ENCODE measurements around the gene CAMTA1.

DNA sequence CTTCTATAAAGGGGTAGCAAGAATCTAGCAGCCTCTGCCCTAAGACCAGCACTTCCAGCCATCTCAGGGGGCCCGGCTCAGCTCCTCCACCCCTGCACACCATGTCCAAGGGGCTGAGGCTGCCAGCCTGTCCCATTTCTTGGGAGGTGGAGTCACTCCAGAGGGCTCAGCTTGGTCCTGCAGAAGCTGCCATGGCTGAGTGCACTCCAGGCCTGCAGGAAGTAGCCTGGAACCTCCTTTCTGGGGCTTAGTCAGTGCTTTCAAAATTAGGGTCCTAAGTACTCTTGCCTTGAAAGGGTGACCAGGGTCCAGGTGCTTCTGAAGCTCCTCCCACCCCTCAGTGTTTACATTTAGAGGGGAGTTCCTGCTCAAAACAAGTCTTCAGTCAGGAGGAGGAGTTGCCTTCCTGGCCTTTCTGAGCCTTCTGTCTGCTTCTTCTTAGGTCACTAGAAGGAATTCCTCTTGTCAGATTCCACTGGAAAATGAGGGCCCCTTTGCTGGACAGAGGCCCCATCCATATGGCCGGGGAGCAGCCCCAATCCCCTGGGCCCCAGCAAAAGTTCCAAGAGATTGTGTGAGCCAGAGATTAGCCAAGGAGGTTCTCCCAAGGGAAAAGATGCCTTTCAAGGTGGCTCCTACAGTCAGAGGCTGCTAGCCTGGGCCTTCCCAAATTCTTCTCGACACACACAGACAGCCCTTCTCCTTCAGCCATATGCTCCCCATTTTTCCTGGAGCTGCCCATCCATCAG, 857.7 kb downstream of the CAMTA1 start:
- TF ChIP-seq, protein P1, sequence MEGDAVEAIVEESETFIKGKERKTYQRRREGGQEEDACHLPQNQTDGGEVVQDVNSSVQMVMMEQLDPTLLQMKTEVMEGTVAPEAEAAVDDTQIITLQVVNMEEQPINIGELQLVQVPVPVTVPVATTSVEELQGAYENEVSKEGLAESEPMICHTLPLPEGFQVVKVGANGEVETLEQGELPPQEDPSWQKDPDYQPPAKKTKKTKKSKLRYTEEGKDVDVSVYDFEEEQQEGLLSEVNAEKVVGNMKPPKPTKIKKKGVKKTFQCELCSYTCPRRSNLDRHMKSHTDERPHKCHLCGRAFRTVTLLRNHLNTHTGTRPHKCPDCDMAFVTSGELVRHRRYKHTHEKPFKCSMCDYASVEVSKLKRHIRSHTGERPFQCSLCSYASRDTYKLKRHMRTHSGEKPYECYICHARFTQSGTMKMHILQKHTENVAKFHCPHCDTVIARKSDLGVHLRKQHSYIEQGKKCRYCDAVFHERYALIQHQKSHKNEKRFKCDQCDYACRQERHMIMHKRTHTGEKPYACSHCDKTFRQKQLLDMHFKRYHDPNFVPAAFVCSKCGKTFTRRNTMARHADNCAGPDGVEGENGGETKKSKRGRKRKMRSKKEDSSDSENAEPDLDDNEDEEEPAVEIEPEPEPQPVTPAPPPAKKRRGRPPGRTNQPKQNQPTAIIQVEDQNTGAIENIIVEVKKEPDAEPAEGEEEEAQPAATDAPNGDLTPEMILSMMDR (IDR thresholded peaks at IDR 0.05; ENCODE audit: borderline replicate concordance, extremely low read depth, low read length, poor library complexity, severe bottlenecking) = no peak
- no peak for TF ChIP-seq EZH2 (IDR thresholded peaks at IDR 0.05; ENCODE audit: borderline replicate concordance, low read depth, low read length, severe bottlenecking)

Data from DND-41 (cell line).